Brain pericyte (primary cell): ENCODE measurements around the gene TAPT1.
"Not testable (repeated sequence)": the region's sequence is repeated elsewhere in the genome, so short reads cannot be mapped to it uniquely, and the experiment has no call there.

ENCODE experiments used
- DNase-seq: peaks from one replicate; pipeline ENCODE4 v3.0.0-alpha.2; 2012; ENCODE audit warnings: low read depth, low spot score

The TAPT1 gene

GRCh38 chr4:16225863-16226815, at the start of gene TAPT1:
Gene TAPT1, minus strand, starts transcription at chr4:16226471. Its CDS starts 14 bp downstream, at chr4:16226457.
- DNase-seq, result no peak

GRCh38 chr4:16271411-16271810, 45.1 kb upstream of the TAPT1 start:
- no peak for DNase-seq

GRCh38 chr4:16270454-16271328, 44.4 kb upstream of the TAPT1 start:
- no peak for DNase-seq

GRCh38 chr4:16269742-16270453, 43.6 kb upstream of the TAPT1 start:
- not testable (repeated sequence) for DNase-seq

- DNase-seq, result no peak
Observed at GRCh38 chr4:16269240-16269639, 43.0 kb upstream of the TAPT1 start.

GRCh38 chr4:16268290-16268689, 42.0 kb upstream of the TAPT1 start:
- no peak for DNase-seq

GRCh38 chr4:16267639-16268038, 41.4 kb upstream of the TAPT1 start:
- DNase-seq, result no peak

GRCh38 chr4:16265820-16266219, 39.5 kb upstream of the TAPT1 start:
- DNase-seq, result no peak

GRCh38 chr4:16264798-16265197, 38.5 kb upstream of the TAPT1 start:
- DNase-seq, result no peak

GRCh38 chr4:16263056-16263455, 36.8 kb upstream of the TAPT1 start:
- DNase-seq, result no peak

GRCh38 chr4:16262188-16262587, 35.9 kb upstream of the TAPT1 start:
- DNase-seq, result no peak

GRCh38 chr4:16261313-16261878, 35.1 kb upstream of the TAPT1 start:
- no peak for DNase-seq

- DNase-seq, result no peak
Observed at GRCh38 chr4:16259889-16260246, 33.6 kb upstream of the TAPT1 start.

- no peak for DNase-seq
Observed at GRCh38 chr4:16259241-16259888, 33.1 kb upstream of the TAPT1 start.

- no peak for DNase-seq
Observed at GRCh38 chr4:16257611-16258010, 31.3 kb upstream of the TAPT1 start.

GRCh38 chr4:16256343-16256742, 30.1 kb upstream of the TAPT1 start:
- no peak for DNase-seq

GRCh38 chr4:16255730-16256129, 29.5 kb upstream of the TAPT1 start:
- DNase-seq, result no peak

GRCh38 chr4:16253127-16253960, 27.1 kb upstream of the TAPT1 start:
- DNase-seq, result no peak

GRCh38 chr4:16250661-16251365, 24.5 kb upstream of the TAPT1 start:
- no peak for DNase-seq
